AG09319 (cell line): ENCODE data around the gene HPCAL1.

Source experiments
- DNase-seq: peaks from one replicate; pipeline ENCODE4 v3.0.0-alpha.2; 2010; ENCODE audit warnings: low read depth; ENCODE audit errors: extremely low read depth
- TF ChIP-seq, protein P1 (sequence below): IDR thresholded peaks from 2 replicates; pipeline ENCODE4 v1.5.1; 2011; ENCODE audit warnings: low read depth, mild to moderate bottlenecking, inconsistent platforms, low read length, moderate library complexity

The HPCAL1 gene

GRCh38 chr2:10371441-10372196 lies 68.9 kb downstream of the HPCAL1 start:
- no peak for DNase-seq
- TF ChIP-seq, protein P1, sequence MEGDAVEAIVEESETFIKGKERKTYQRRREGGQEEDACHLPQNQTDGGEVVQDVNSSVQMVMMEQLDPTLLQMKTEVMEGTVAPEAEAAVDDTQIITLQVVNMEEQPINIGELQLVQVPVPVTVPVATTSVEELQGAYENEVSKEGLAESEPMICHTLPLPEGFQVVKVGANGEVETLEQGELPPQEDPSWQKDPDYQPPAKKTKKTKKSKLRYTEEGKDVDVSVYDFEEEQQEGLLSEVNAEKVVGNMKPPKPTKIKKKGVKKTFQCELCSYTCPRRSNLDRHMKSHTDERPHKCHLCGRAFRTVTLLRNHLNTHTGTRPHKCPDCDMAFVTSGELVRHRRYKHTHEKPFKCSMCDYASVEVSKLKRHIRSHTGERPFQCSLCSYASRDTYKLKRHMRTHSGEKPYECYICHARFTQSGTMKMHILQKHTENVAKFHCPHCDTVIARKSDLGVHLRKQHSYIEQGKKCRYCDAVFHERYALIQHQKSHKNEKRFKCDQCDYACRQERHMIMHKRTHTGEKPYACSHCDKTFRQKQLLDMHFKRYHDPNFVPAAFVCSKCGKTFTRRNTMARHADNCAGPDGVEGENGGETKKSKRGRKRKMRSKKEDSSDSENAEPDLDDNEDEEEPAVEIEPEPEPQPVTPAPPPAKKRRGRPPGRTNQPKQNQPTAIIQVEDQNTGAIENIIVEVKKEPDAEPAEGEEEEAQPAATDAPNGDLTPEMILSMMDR, result no peak

DNA sequence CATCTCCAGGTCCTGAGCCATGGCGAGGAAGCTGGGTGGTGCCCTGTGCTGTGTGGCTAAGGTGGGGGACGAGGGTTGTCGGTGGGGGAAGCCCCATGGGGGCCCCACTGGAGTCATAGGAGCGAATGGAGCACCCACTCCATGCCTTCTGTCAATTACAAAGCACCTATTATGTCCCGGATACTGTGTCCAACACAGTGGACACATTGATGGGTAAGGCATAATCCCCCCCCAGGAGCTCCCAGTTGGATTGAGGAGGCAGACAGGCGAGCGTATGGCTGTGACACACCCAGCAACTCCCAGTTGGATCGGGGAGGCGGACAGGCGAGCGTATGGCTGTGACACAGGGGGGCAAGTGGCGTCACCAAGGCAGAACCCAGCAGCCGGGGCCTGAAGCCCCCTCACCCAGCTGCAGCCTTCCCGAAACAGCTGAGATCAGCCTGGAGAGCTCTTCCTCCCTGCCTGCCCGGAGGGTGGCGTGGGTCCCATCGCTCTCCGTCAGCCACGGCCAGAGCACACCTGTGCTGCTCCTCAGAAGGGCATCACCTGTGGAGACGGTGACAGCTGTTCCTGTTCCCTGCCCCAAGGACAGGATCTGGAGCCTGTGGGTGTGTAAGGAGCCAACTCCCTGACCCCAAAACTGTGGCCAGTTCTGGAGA lies 69.6 kb downstream of the HPCAL1 start:
- no peak for DNase-seq
- TF ChIP-seq, protein P1, result no peak

DNA sequence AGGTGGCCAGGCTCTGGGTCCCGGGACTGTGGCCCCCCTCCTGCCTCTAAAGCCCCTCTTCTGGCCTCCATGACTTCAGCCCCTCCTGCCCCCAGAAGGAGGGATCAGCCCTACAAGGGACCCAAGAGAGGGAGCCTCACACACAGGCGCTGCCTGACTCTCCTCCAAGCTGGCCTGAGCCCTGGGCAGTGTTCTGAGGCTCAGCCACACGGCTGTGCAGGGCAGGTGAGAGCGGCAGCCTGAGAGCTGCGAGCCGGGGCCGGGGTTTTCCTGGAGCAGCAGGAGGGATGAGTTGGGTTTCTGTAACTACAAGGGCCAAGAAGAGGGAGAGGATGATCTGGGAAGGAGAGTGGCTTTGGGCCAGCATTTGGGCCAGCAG lies 70.1 kb downstream of the HPCAL1 start:
- DNase-seq, result no peak
- TF ChIP-seq, protein P1, result no peak

- no peak for DNase-seq
- TF ChIP-seq, protein P1, result no peak
Observed at GRCh38 chr2:10373931-10374330, 71.2 kb downstream of the HPCAL1 start.

- TF ChIP-seq, protein P1, result no peak
Observed at GRCh38 chr2:10374362-10374943, 71.7 kb downstream of the HPCAL1 start.

DNA sequence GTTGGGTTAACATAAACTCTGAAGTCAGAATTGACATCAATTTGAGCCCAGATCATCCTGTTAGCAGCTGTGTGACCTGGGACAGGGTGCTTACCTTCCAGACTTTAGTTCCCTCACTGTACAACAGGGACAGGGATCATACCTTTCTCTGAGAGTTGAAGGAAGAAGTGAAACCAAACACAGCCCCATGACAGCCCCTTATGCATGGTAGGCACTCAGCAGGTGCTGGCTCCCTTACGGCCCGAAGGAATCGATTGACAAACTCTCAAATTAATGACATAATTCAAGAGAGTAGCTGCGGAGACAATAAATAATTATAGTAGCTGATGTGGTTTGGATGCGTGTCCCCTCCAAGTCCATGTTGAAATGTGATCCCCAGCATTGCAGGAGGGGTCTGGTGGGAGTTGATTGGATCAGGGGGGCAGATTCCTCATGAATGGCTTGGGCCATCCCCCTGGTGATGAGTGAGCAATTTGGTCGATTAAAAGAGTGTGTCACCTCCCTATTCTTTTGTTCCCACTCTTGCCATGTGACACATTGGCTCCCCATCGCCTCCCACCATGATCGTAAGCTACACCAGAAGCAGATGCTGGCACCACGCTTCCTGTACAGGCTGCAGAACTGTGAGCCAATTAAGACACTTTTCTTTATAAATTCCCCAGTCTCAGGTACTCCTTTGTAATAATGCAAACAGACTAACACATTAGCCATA lies 73.0 kb downstream of the HPCAL1 start:
- TF ChIP-seq, protein P1, result no peak

More at GRCh38 chr2:10374362-10374943, 71.7 kb downstream of the HPCAL1 start:
- DNase-seq, result no peak

More for the DNA sequence above, 73.0 kb downstream of the HPCAL1 start:
- no peak for DNase-seq
